Vagina (tissue), 2 donors: ENCODE data around the gene LGALS8. TPM values are rescaled to one million over a fixed set of nuclear protein-coding genes. Genes with fewer than 3 reads are reported as not detected.

Experiments used
- DNase-seq, 2 donors: peaks; one replicate each; pipeline ENCODE4 v3.0.0-alpha.2; 2017; ENCODE audit errors: extremely low spot score in 2 of 2
- H3K27ac ChIP-seq: fragments of 200-600 bp; sonication (generic); one replicate; pipeline ENCODE4 v1.5.1; 2019
- H3K27me3 ChIP-seq: fragments of 200-600 bp; sonication (generic); one replicate; pipeline ENCODE4 v1.5.1; 2019
- H3K36me3 ChIP-seq, 2 donors: fragments of 200-600 bp; sonication (generic); one replicate each; pipeline ENCODE4 v1.5.1; 2017 to 2019
- H3K4me1 ChIP-seq: fragments of 200-600 bp; sonication (generic); one replicate; pipeline ENCODE4 v1.5.1; 2019
- H3K4me3 ChIP-seq, 2 donors: fragments of 200-600 bp; sonication (generic); 1 replicate in 1 of 2; 2 replicates in 1 of 2; pipeline ENCODE4 v1.5.1; 2016 to 2019
- H3K9me3 ChIP-seq: fragments of 200-600 bp; sonication (generic); one replicate; pipeline ENCODE4 v1.5.1; 2019
- POLR2A ChIP-seq, 2 donors: fragments of 450-650 bp; IDR thresholded peaks; one replicate each; pipeline ENCODE4 v1.6.1; 2017; ENCODE audit warnings: antibody characterized with exemption in 2 of 2, mild to moderate bottlenecking in 2 of 2, moderate library complexity in 2 of 2
- POLR2AphosphoS5 ChIP-seq, 2 donors: sonication (generic); formaldehyde crosslinking; IDR thresholded peaks; one replicate each; pipeline ENCODE4 v1.9.0; 2017; ENCODE audit warnings: antibody characterized with exemption in 2 of 2, mild to moderate bottlenecking in 2 of 2, low read depth in 1 of 2; ENCODE audit not compliant: insufficient read depth in 1 of 2
- intact Hi-C: fragments of 100-400 bp; cut with DNase I; formaldehyde crosslinking; loops from one replicate; pipeline ENCODE4 v1.15.1; 2023
- total RNA-seq: library from RNA; depleted of rRNA; stranded (reverse); fragments of >200 nt; gene quantifications from one replicate; pipeline ENCODE4 v1.2.3, GENCODE V29; 2016
- TF ChIP-seq, protein P1 (sequence below), 3 experiments: fragments of 450-650 bp in 2 of 3; fragments of 200-600 bp in 1 of 3; sonication (generic) in 1 of 3; IDR thresholded peaks; one replicate each; pipeline ENCODE4 v1.5.1; 2017 to 2019; ENCODE audit warnings: antibody characterized with exemption in 3 of 3, mild to moderate bottlenecking in 2 of 3, moderate library complexity in 2 of 3

LGALS8 gene
- total RNA-seq, 1 donor from 2014 or later: 38.1 TPM

DNA sequence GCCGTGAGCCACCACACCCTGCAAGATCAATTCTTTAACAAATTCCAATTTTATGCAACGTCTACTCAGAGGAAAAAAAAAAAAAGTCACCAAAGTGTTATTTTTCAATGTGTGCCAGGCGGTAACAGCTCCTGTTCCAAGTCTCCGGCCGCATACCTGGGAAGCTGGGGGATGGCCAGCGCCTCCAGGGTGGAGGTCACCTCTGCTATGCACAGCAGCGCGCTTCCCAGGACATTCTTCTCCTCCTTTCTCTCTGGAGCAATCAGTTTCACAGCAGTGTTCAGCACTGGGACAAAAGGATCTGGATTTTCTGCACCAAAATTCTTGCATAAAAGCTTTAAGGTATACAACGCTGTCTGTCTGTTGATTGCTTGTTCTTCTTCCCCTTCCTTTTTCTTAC lies 34.3 kb downstream of the LGALS8 start:
- Histone ChIP-seq H3K27ac (no peak overlapping the region), H3K27me3 (no peaks in the 10 kb centered on the region), H3K36me3 (peaks cover 0 to 72% of the 10 kb centered on the region in 2 donors), H3K9me3 (no peaks in the 10 kb centered on the region), H3K4me3 (no peak overlapping the region), H3K4me1 (no peaks in the 10 kb centered on the region)
- no peak for DNase-seq
- intact Hi-C loops: no loop called here
- TF ChIP-seq POLR2AphosphoS5 (IDR thresholded peaks at IDR 0.05; ENCODE audit: insufficient read depth in 1 of 2, low read depth in 1 of 2) (no peak), POLR2A (IDR thresholded peaks at IDR 0.05) (no peak)
- TF ChIP-seq, protein P1, sequence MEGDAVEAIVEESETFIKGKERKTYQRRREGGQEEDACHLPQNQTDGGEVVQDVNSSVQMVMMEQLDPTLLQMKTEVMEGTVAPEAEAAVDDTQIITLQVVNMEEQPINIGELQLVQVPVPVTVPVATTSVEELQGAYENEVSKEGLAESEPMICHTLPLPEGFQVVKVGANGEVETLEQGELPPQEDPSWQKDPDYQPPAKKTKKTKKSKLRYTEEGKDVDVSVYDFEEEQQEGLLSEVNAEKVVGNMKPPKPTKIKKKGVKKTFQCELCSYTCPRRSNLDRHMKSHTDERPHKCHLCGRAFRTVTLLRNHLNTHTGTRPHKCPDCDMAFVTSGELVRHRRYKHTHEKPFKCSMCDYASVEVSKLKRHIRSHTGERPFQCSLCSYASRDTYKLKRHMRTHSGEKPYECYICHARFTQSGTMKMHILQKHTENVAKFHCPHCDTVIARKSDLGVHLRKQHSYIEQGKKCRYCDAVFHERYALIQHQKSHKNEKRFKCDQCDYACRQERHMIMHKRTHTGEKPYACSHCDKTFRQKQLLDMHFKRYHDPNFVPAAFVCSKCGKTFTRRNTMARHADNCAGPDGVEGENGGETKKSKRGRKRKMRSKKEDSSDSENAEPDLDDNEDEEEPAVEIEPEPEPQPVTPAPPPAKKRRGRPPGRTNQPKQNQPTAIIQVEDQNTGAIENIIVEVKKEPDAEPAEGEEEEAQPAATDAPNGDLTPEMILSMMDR (IDR thresholded peaks at IDR 0.05): no peak

GRCh38 chr1:236558846-236559245 lies 35.1 kb downstream of the LGALS8 start:
- Histone ChIP-seq H3K27me3 (no peaks in the 10 kb centered on the region), H3K36me3 (peaks cover 0 to 64% of the 10 kb centered on the region in 2 donors), H3K4me1 (no peaks in the 10 kb centered on the region), H3K9me3 (no peaks in the 10 kb centered on the region), H3K27ac (no peak overlapping the region), H3K4me3 (no peak overlapping the region)
- TF ChIP-seq POLR2A (IDR thresholded peaks at IDR 0.05): no peak
- no peak for TF ChIP-seq POLR2AphosphoS5 (IDR thresholded peaks at IDR 0.05; ENCODE audit: insufficient read depth in 1 of 2, low read depth in 1 of 2)
- TF ChIP-seq, protein P1 (IDR thresholded peaks at IDR 0.05): no peak
- DNase-seq: no peak
- intact Hi-C loops: no loop called here

GRCh38 chr1:236560213-236560771 lies 36.5 kb downstream of the LGALS8 start:
- Histone ChIP-seq H3K4me3 (no peak overlapping the region), H3K27me3 (no peaks in the 10 kb centered on the region), H3K4me1 (no peaks in the 10 kb centered on the region), H3K36me3 (peaks cover 0 to 51% of the 10 kb centered on the region in 2 donors), H3K27ac (no peak overlapping the region), H3K9me3 (no peaks in the 10 kb centered on the region)
- TF ChIP-seq, protein P1 (IDR thresholded peaks at IDR 0.05): no peak
- TF ChIP-seq POLR2AphosphoS5 (IDR thresholded peaks at IDR 0.05; ENCODE audit: insufficient read depth in 1 of 2, low read depth in 1 of 2): no peak
- no peak for TF ChIP-seq POLR2A (IDR thresholded peaks at IDR 0.05)
- intact Hi-C loops: no loop called here
- DNase-seq: no peak

DNA sequence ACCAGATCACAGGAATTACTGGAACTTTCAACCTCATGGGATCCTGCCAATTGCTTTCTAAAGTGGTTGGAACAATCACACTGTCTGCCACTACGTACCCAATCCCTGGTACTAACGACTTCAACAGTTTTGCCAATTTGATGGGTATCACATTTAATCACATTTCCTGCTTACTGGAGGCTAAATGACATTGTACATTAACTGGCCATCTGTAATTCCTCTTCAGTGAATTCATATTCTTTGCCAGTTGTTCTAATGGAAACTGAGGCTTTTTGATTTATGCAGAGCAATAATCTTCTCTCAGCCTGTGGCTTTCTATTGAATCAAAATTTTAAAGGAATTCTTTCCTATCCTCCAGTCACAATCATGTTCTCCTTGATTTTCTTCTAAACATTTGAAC lies 38.2 kb downstream of the LGALS8 start:
- H3K4me3 ChIP-seq: no peak overlapping the region
- no peaks in the 10 kb centered on the region for H3K9me3 ChIP-seq
- no peaks in the 10 kb centered on the region for H3K27me3 ChIP-seq
- no peaks in the 10 kb centered on the region for H3K4me1 ChIP-seq
- H3K36me3 ChIP-seq: peaks cover 0 to 51% of the 10 kb centered on the region in 2 donors
- H3K27ac ChIP-seq: no peak overlapping the region
- no peak for DNase-seq
- no peak for TF ChIP-seq POLR2A (IDR thresholded peaks at IDR 0.05)
- intact Hi-C loops: no loop called here

- DNase-seq: no peak
- no peak for TF ChIP-seq POLR2A (IDR thresholded peaks at IDR 0.05)
- no peak for TF ChIP-seq POLR2AphosphoS5 (IDR thresholded peaks at IDR 0.05; ENCODE audit: insufficient read depth in 1 of 2, low read depth in 1 of 2)
- TF ChIP-seq, protein P1 (IDR thresholded peaks at IDR 0.05): no peak
- Histone ChIP-seq H3K27ac (no peak overlapping the region), H3K4me1 (no peaks in the 10 kb centered on the region), H3K27me3 (no peaks in the 10 kb centered on the region), H3K9me3 (no peaks in the 10 kb centered on the region), H3K4me3 (no peak overlapping the region), H3K36me3 (peaks cover 0 to 46% of the 10 kb centered on the region in 2 donors)
- intact Hi-C loops: no loop called here
Observed at GRCh38 chr1:236565530-236565929, 41.7 kb downstream of the LGALS8 start.
